WTC11 (cell line): Measurements from ENCODE around the gene XRCC2.

Experiments
- CBFB ChIP-seq: sonication (generic); formaldehyde crosslinking; IDR thresholded peaks from 2 replicates; pipeline ENCODE4 v1.8.1; 2022; ENCODE audit warnings: mild to moderate bottlenecking, low read depth, missing genetic modification reagents
- CDX4 ChIP-seq: fragments of 250-450 bp; sonication (Bioruptor Pico); IDR thresholded peaks from 2 replicates; pipeline ENCODE4 v1.9.0; 2021; ENCODE audit warnings: moderate library complexity, mild to moderate bottlenecking, inconsistent platforms, borderline replicate concordance
- CTCF ChIP-seq: fragments of 200-600 bp; IDR thresholded peaks from 2 replicates; pipeline ENCODE4 v1.8.0; 2022; ENCODE audit warnings: antibody characterized with exemption
- ETV6 ChIP-seq: sonication (generic); formaldehyde crosslinking; IDR thresholded peaks from 2 replicates; pipeline ENCODE4 v1.8.1; 2022; ENCODE audit warnings: mild to moderate bottlenecking, missing genetic modification reagents
- FOXK1 ChIP-seq: sonication (generic); formaldehyde crosslinking; IDR thresholded peaks from 2 replicates; pipeline ENCODE4 v1.8.0; 2022; ENCODE audit warnings: mild to moderate bottlenecking, moderate library complexity, missing genetic modification reagents
- IRF2 ChIP-seq: sonication (generic); formaldehyde crosslinking; IDR thresholded peaks from 2 replicates; pipeline ENCODE4 v1.8.0; 2022; ENCODE audit warnings: low read depth, missing genetic modification reagents, borderline replicate concordance
- MLX ChIP-seq: sonication (generic); formaldehyde crosslinking; IDR thresholded peaks from 2 replicates; pipeline ENCODE4 v1.8.1; 2023; ENCODE audit warnings: mild to moderate bottlenecking, missing genetic modification reagents, moderate library complexity
- MYBL2 ChIP-seq: sonication (generic); formaldehyde crosslinking; IDR thresholded peaks from 2 replicates; pipeline ENCODE4 v1.8.1; 2023; ENCODE audit warnings: mild to moderate bottlenecking, moderate library complexity, missing genetic modification reagents
- SMAD4 ChIP-seq: sonication (generic); formaldehyde crosslinking; IDR thresholded peaks from 2 replicates; pipeline ENCODE4 v1.8.0; 2022; ENCODE audit warnings: mild to moderate bottlenecking, missing genetic modification reagents

GRCh38 chr7:152608208-152608607 lies 67.7 kb downstream of the XRCC2 start:
- no peak for TF ChIP-seq CDX4 (CRISPR knock-in tag)
- no peak for TF ChIP-seq SMAD4
- TF ChIP-seq CTCF = no peak
- TF ChIP-seq ETV6 (CRISPR knock-in tag) = no peak
- TF ChIP-seq CBFB (CRISPR knock-in tag) = no peak
- TF ChIP-seq MYBL2 (CRISPR knock-in tag) = no peak
- TF ChIP-seq IRF2 (CRISPR knock-in tag) = no peak
- TF ChIP-seq FOXK1 (CRISPR knock-in tag) = no peak
- no peak for TF ChIP-seq MLX (CRISPR knock-in tag)
